HG03175 (cell line): ENCODE measurements around the gene TEF.
A peak's percentile ranks its signal among the peaks of the same experiment; 100 is the strongest.

ENCODE experiments used
- ATAC-seq: cut with Tn5 transposase; IDR thresholded peaks from one replicate; pipeline ENCODE4 v1.9.1; 2021; ENCODE audit warnings: mild to moderate bottlenecking, moderate library complexity; ENCODE audit not compliant: unreplicated experiment

The TEF gene

GRCh38 chr22:41447435-41448188 lies 65.9 kb downstream of the TEF start:
- ATAC-seq, result no peak

DNA sequence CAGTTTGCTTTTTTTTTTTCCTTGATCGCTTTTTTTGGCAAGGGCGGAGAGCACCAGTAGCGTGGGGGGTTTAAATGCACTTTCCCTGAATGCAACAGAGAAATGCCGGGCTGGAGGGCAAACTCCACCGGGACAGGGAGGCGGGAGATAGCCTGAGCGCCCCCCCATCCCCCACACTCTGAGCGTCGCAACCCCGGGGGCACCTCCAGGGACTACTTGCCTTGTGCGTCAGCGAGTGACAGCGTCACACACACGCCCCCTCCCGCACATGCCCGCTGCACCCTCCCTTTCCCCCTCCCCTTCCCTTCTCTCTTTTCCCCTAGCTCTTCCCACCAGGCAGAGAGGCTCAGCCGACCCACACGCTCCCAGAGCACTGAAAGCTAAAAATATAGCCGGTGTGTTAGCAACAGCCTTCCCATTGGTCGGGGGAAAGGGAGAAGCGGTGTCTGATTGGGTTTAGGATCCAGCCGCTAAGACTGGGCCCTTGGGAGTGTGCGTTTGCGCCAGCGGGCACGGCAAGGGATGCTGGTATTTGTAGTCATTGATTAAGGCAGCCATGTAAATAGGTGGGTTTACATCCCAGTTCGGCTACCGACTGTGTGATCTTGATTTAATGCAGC lies 66.6 kb downstream of the TEF start:
- ATAC-seq, result peak; percentile 53
